Trophoblast cell (in vitro differentiated cells and primary cell): ENCODE results near the gene ZCCHC8.

Experiments used
- DNase-seq, 2 donors: peaks; one replicate each; pipeline ENCODE4 v3.0.0-alpha.2; 2016
- H2AFZ ChIP-seq: 2 replicates; pipeline ENCODE4 v1.6.1; 2013; ENCODE audit warnings: low read length, moderate library complexity, mild to moderate bottlenecking; ENCODE audit not compliant: insufficient read depth, poor library complexity
- H2AK5ac ChIP-seq: 2 replicates; pipeline ENCODE4 v1.6.1; 2013; ENCODE audit warnings: mild to moderate bottlenecking, low read length
- H2BK120ac ChIP-seq: 2 replicates; pipeline ENCODE4 v1.6.1; 2013; ENCODE audit warnings: low read length, mild to moderate bottlenecking, moderate library complexity; ENCODE audit not compliant: insufficient read depth, poor library complexity
- H2BK12ac ChIP-seq: 2 replicates; pipeline ENCODE4 v1.6.1; 2013; ENCODE audit warnings: mild to moderate bottlenecking, low read length, moderate library complexity
- H2BK5ac ChIP-seq: 2 replicates; pipeline ENCODE4 v1.6.1; 2013; ENCODE audit warnings: low read length, low read depth, moderate library complexity, mild to moderate bottlenecking; ENCODE audit not compliant: poor library complexity
- H3K14ac ChIP-seq: 2 replicates; pipeline ENCODE4 v1.6.1; 2013; ENCODE audit warnings: mild to moderate bottlenecking, low read length
- H3K18ac ChIP-seq: 2 replicates; pipeline ENCODE4 v1.6.1; 2013; ENCODE audit warnings: mild to moderate bottlenecking, low read length
- H3K23ac ChIP-seq: 2 replicates; pipeline ENCODE4 v1.6.1; 2013; ENCODE audit warnings: low read length
- H3K27ac ChIP-seq: 2 replicates; pipeline ENCODE4 v1.5.1; 2013; ENCODE audit warnings: low read depth, mild to moderate bottlenecking, inconsistent platforms, low read length, moderate library complexity
- H3K27me3 ChIP-seq: 2 replicates; pipeline ENCODE4 v1.6.1; 2013; ENCODE audit warnings: inconsistent platforms, mild to moderate bottlenecking, low read length, moderate library complexity; ENCODE audit not compliant: insufficient read depth
- H3K36me3 ChIP-seq, 2 experiments: 1 replicate in 1 of 2; 2 replicates in 1 of 2; pipeline ENCODE4 v1.6.1; 2013; ENCODE audit warnings: low read length in 2 of 2, mild to moderate bottlenecking in 2 of 2, moderate library complexity in 1 of 2; ENCODE audit not compliant: insufficient read depth in 2 of 2, control insufficient read depth in 1 of 2
- H3K4ac ChIP-seq: 2 replicates; pipeline ENCODE4 v1.6.1; 2013; ENCODE audit warnings: low read depth, mild to moderate bottlenecking, low read length, moderate library complexity
- H3K4me1 ChIP-seq, 2 experiments: 1 replicate in 1 of 2; 2 replicates in 1 of 2; pipeline ENCODE4 v1.6.1; 2013; ENCODE audit warnings: low read length in 2 of 2, mild to moderate bottlenecking in 2 of 2, moderate library complexity in 1 of 2; ENCODE audit not compliant: insufficient read depth in 2 of 2, control insufficient read depth in 1 of 2
- H3K4me2 ChIP-seq: 2 replicates; pipeline ENCODE4 v1.6.1; 2013; ENCODE audit warnings: inconsistent platforms, mild to moderate bottlenecking, low read length, moderate library complexity
- H3K4me3 ChIP-seq: 2 replicates; pipeline ENCODE4 v1.5.1; 2013; ENCODE audit warnings: mild to moderate bottlenecking, low read depth, low read length, inconsistent platforms
- H3K79me1 ChIP-seq: one replicate; pipeline ENCODE4 v1.6.1; 2013; ENCODE audit warnings: low read length
- H3K79me2 ChIP-seq: 2 replicates; pipeline ENCODE4 v1.6.1; 2013; ENCODE audit warnings: low read length, mild to moderate bottlenecking; ENCODE audit not compliant: control insufficient read depth, insufficient read depth, poor library complexity
- H3K9ac ChIP-seq: 2 replicates; pipeline ENCODE4 v1.6.1; 2013; ENCODE audit warnings: mild to moderate bottlenecking, low read length
- H3K9me3 ChIP-seq: 2 replicates; pipeline ENCODE4 v1.6.1; 2013; ENCODE audit warnings: low read depth, mild to moderate bottlenecking, control low read depth, inconsistent platforms, low read length; ENCODE audit not compliant: insufficient read depth
- H4K12ac ChIP-seq: 2 replicates; pipeline ENCODE4 v1.6.1; 2013; ENCODE audit warnings: low read depth, mild to moderate bottlenecking, low read length, moderate library complexity
- H4K8ac ChIP-seq: 2 replicates; pipeline ENCODE4 v1.6.1; 2013; ENCODE audit warnings: low read depth, mild to moderate bottlenecking, low read length, moderate library complexity
- H4K91ac ChIP-seq: one replicate; pipeline ENCODE4 v1.6.1; 2013; ENCODE audit warnings: low read depth, mild to moderate bottlenecking, low read length, moderate library complexity
- WGBS: extraction: QIAGEN DNeasy Blood & Tissue Kit; methylation state at CpG from one replicate; pipeline ENCODE4 v1.1.7; 2013; ENCODE audit warnings: missing lambda C conversion rate; ENCODE audit not compliant: insufficient read length, insufficient coverage; ENCODE audit errors: extremely low coverage; 5-methylcytosine and 5-hydroxymethylcytosine counted together

Gene ZCCHC8

DNA sequence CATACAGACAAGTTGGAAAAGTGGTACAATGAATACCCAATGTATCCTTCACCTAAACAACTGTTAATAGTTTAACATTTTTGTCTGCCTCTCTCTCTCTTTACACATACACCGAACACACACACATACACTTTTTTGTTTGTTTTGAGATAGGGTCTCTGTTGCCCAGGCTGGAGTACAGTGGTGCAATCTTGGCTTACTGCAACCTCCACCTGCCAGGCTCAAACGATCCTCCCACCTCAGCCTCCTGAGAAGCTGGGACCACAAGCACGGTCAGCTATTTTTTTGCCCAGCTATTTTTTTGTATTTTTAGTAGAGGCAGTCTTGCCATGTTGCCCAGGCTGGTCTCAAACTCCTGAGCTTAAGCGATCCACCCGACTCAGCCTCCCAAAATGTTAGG is 16.8 kb downstream of the ZCCHC8 start:
- Histone ChIP-seq H3K9ac (no peak overlapping the region), H2BK5ac (no peak overlapping the region), H3K4ac (no peak overlapping the region), H3K4me3 (no peak overlapping the region), H3K4me2 (no peak overlapping the region), H2BK120ac (no peak overlapping the region), H3K4me1 (no peaks in the 10 kb centered on the region), H4K91ac (no peak overlapping the region), H3K27me3 (no peaks in the 10 kb centered on the region), H3K14ac (no peak overlapping the region), H3K79me2 (no peaks in the 10 kb centered on the region), H4K8ac (no peak overlapping the region), H2AFZ (no peak overlapping the region), H4K12ac (no peak overlapping the region), H3K18ac (no peak overlapping the region), H2BK12ac (no peak overlapping the region), H3K36me3 (peaks cover 41% of the 10 kb centered on the region in 2 experiments), H2AK5ac (no peak overlapping the region), H3K23ac (no peak overlapping the region), H3K27ac (no peak overlapping the region), H3K79me1 (no peaks in the 10 kb centered on the region), H3K9me3 (no peaks in the 10 kb centered on the region)
- WGBS: no CpG with 5 or more reads among the region's 5 CpGs
- DNase-seq: no peak

DNA sequence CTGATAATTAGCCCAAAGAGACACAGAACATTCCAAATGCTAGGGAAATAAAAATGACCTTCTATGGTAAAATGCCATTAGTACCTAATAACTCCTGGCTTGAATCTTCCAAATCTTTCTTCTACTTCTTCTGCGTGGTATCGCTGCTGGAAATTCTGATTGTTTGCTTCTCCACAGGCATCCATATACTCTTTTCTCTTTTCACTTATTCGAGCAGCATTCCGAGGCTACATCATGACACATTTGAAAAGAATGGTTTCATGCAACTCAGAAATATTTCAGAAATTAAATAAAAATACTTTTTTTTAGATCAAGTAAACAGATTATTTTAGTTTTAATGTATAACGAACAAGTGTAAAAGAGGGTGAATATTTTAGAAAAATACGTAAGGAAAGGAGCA is 18.9 kb downstream of the ZCCHC8 start:
- H2AFZ ChIP-seq: no peak overlapping the region
- H3K4ac ChIP-seq: no peak overlapping the region
- H3K27me3 ChIP-seq: no peaks in the 10 kb centered on the region
- H3K23ac ChIP-seq: no peak overlapping the region
- no peak overlapping the region for H3K4me3 ChIP-seq
- H2BK120ac ChIP-seq: no peak overlapping the region
- H4K8ac ChIP-seq: no peak overlapping the region
- no peak overlapping the region for H3K27ac ChIP-seq
- no peak overlapping the region for H3K18ac ChIP-seq
- no peak overlapping the region for H2AK5ac ChIP-seq
- no peak overlapping the region for H3K4me2 ChIP-seq
- no peaks in the 10 kb centered on the region for H3K79me2 ChIP-seq
- H4K91ac ChIP-seq: no peak overlapping the region
- no CpG with 5 or more reads among the region's 6 CpGs for WGBS
- no peaks in the 10 kb centered on the region for H3K79me1 ChIP-seq
- H2BK12ac ChIP-seq: no peak overlapping the region
- H3K14ac ChIP-seq: no peak overlapping the region
- peak in 1 of 2 donors; percentile 28 for DNase-seq
- H4K12ac ChIP-seq: no peak overlapping the region
- no peaks in the 10 kb centered on the region for H3K4me1 ChIP-seq
- no peaks in the 10 kb centered on the region for H3K9me3 ChIP-seq
- peaks cover 41 to 46% of the 10 kb centered on the region in 2 experiments for H3K36me3 ChIP-seq
- no peak overlapping the region for H3K9ac ChIP-seq
- H2BK5ac ChIP-seq: no peak overlapping the region

- DNase-seq: no peak
- Histone ChIP-seq H3K27me3 (no peaks in the 10 kb centered on the region), H3K79me2 (no peaks in the 10 kb centered on the region), H3K4ac (no peak overlapping the region), H4K12ac (no peak overlapping the region), H3K79me1 (no peaks in the 10 kb centered on the region), H3K9ac (no peak overlapping the region), H3K4me3 (no peak overlapping the region), H3K9me3 (no peaks in the 10 kb centered on the region), H2AFZ (no peak overlapping the region), H4K8ac (no peak overlapping the region), H4K91ac (no peak overlapping the region), H3K36me3 (peaks cover 39 to 49% of the 10 kb centered on the region in 2 experiments), H3K4me1 (no peaks in the 10 kb centered on the region), H3K14ac (no peak overlapping the region), H2BK120ac (no peak overlapping the region), H3K4me2 (no peak overlapping the region), H2BK5ac (no peak overlapping the region), H2AK5ac (no peak overlapping the region), H2BK12ac (no peak overlapping the region), H3K18ac (no peak overlapping the region), H3K23ac (no peak overlapping the region), H3K27ac (no peak overlapping the region)
- WGBS: no CpG with 5 or more reads among the region's 8 CpGs
Measured at GRCh38 chr12:122480753-122481152, 20.0 kb downstream of the ZCCHC8 start.

- Histone ChIP-seq H2AK5ac (no peak overlapping the region), H3K79me2 (no peaks in the 10 kb centered on the region), H3K4ac (no peak overlapping the region), H3K4me1 (peaks cover 0 to 4% of the 10 kb centered on the region in 2 experiments), H3K36me3 (peaks cover 42 to 53% of the 10 kb centered on the region in 2 experiments), H3K9me3 (no peaks in the 10 kb centered on the region), H3K4me2 (no peak overlapping the region), H2BK12ac (no peak overlapping the region), H3K9ac (no peak overlapping the region), H4K91ac (no peak overlapping the region), H4K8ac (no peak overlapping the region), H3K14ac (no peak overlapping the region), H3K27ac (no peak overlapping the region), H3K27me3 (no peaks in the 10 kb centered on the region), H2BK120ac (no peak overlapping the region), H2BK5ac (no peak overlapping the region), H3K79me1 (peaks cover 9% of the 10 kb centered on the region), H3K4me3 (no peak overlapping the region), H3K23ac (no peak overlapping the region), H3K18ac (no peak overlapping the region), H2AFZ (no peak overlapping the region), H4K12ac (no peak overlapping the region)
- DNase-seq: no peak
- no CpG with 5 or more reads among the region's 2 CpGs for WGBS
Measured at GRCh38 chr12:122474324-122474716, 26.4 kb downstream of the ZCCHC8 start.
